Measurements from ENCODE around the gene GAA. TPM values are rescaled to one million over a fixed set of nuclear protein-coding genes. Genes with fewer than 3 reads are reported as not detected.

Gene GAA
- total RNA-seq, 1 experiment from 2014 or later, result 36.1 TPM

- no peaks in the 10 kb centered on the region for H3K9me3 ChIP-seq (ENCODE audit: control insufficient read depth, insufficient read depth, low read depth, low read length)
- BruUV-seq (replicated peaks), result no TSS peak
- H3K4me1 ChIP-seq (ENCODE audit: control insufficient read depth, insufficient read depth, low read length), result 0 out of 2 replicates have a peak, but pooled peaks cover 6% of the 10 kb centered on the region
- no peak overlapping the region for H3K4me3 ChIP-seq (ENCODE audit: low read depth in 2 of 2, low read length in 2 of 2)
- no peak overlapping the region for H3K27ac ChIP-seq (ENCODE audit: low read length)
- intact Hi-C loops (cut with micrococcal nuclease; ENCODE audit: unreplicated experiment), result no loop called here
- DNase-seq (ENCODE audit: low read depth, low spot score) (no peak), ATAC-seq (no peak)
- no peaks in the 10 kb centered on the region for H3K27me3 ChIP-seq (ENCODE audit: control insufficient read depth, insufficient read depth, low read length)
- H3K36me3 ChIP-seq (ENCODE audit: control insufficient read depth, insufficient read depth, low read length), result no peaks in the 10 kb centered on the region
- ChIA-PET POLR2A (no interaction called here), CTCF (interaction anchor here (1.2 to 1.3 kb wide), 2 partner anchors 15 to 78 kb away, joined by 3 read pairs; partner anchors contain the start of gene GAA)
- TF ChIP-seq REST (IDR thresholded peaks at IDR 0.05; ENCODE audit: insufficient read depth in 1 of 2, low read depth in 2 of 2, low read length in 1 of 2) (no peak), SIN3A (IDR thresholded peaks at IDR 0.05; ENCODE audit: borderline replicate concordance, insufficient read depth, low read depth, low read length) (no peak), TCF7L2 (IDR thresholded peaks at IDR 0.05; ENCODE audit: low read depth, low read length) (no peak), POLR2AphosphoS5 (IDR thresholded peaks at IDR 0.05; ENCODE audit: low read depth, low read length) (no peak), CTCF (IDR thresholded peaks at IDR 0.05) (no peak)
- in situ Hi-C loops (cut with HindIII; ENCODE audit: low pct_unique_long_range_greater_than_20kb, low sequenced_read_pairs), result no loop called here
Measured at GRCh38 chr17:80086081-80086480, 15.3 kb upstream of the GAA start.

- 0 out of 2 replicates have a peak, but pooled peaks cover 6% of the 10 kb centered on the region for H3K4me1 ChIP-seq (ENCODE audit: control insufficient read depth, insufficient read depth, low read length)
- ATAC-seq (no peak), DNase-seq (ENCODE audit: low read depth, low spot score) (no peak)
- intact Hi-C loops (cut with micrococcal nuclease; ENCODE audit: unreplicated experiment) (no loop called here), in situ Hi-C loops (cut with HindIII; ENCODE audit: low pct_unique_long_range_greater_than_20kb, low sequenced_read_pairs) (no loop called here)
- POLR2A ChIA-PET, result no interaction called here
- H3K36me3 ChIP-seq (ENCODE audit: control insufficient read depth, insufficient read depth, low read length), result no peaks in the 10 kb centered on the region
- H3K27ac ChIP-seq (ENCODE audit: low read length), result no peak overlapping the region
- no peak overlapping the region for H3K4me3 ChIP-seq (ENCODE audit: low read depth in 2 of 2, low read length in 2 of 2)
- no peak for TF ChIP-seq POLR2AphosphoS5 (IDR thresholded peaks at IDR 0.05; ENCODE audit: low read depth, low read length)
- no peaks in the 10 kb centered on the region for H3K9me3 ChIP-seq (ENCODE audit: control insufficient read depth, insufficient read depth, low read depth, low read length)
- BruUV-seq (replicated peaks), result no TSS peak
- H3K27me3 ChIP-seq (ENCODE audit: control insufficient read depth, insufficient read depth, low read length), result no peaks in the 10 kb centered on the region
- CTCF ChIA-PET, result interaction anchor here (1.2 to 1.3 kb wide), 2 partner anchors 15 to 78 kb away, joined by 3 read pairs; partner anchors contain the start of gene GAA
Measured at GRCh38 chr17:80086616-80087015, 14.8 kb upstream of the GAA start.

All from Panc1 (cell line).